Sigmoid colon (tissue), 4 donors: Measurements from ENCODE around the gene ADAMTS3.

ENCODE experiments used
- EP300 ChIP-seq, 4 donors: sonication (generic); formaldehyde crosslinking; IDR thresholded peaks; one replicate each; pipeline ENCODE4 v1.6.1; 2017; ENCODE audit warnings: antibody characterized with exemption in 4 of 4
- TF ChIP-seq, protein P1 (sequence below), 4 experiments: fragments of 450-650 bp in 3 of 4; fragments of 200-600 bp in 1 of 4; IDR thresholded peaks; one replicate each; pipeline ENCODE4 v1.5.1; 2016 to 2019; ENCODE audit warnings: antibody characterized with exemption in 4 of 4, mild to moderate bottlenecking in 3 of 4, moderate library complexity in 2 of 4

DNA sequence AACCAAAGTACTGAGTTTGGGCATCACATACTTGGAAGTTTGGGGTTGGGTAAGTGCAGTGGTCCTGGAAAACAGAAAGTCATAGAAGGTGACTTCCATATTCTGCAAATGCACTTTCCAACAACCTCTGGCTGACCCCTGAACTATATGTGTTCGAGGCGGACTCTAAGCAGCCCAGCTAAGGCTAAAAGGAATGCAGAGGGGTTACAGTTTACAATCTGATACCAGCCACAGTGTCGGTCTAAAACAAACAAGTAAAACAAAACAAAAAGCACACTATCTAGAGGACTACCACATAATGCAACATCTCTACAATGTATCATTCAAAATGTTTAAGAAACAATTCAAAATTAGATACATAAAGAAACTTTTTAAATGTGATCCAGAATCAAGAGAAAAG, 185.6 kb downstream of the ADAMTS3 start:
- TF ChIP-seq, protein P1, sequence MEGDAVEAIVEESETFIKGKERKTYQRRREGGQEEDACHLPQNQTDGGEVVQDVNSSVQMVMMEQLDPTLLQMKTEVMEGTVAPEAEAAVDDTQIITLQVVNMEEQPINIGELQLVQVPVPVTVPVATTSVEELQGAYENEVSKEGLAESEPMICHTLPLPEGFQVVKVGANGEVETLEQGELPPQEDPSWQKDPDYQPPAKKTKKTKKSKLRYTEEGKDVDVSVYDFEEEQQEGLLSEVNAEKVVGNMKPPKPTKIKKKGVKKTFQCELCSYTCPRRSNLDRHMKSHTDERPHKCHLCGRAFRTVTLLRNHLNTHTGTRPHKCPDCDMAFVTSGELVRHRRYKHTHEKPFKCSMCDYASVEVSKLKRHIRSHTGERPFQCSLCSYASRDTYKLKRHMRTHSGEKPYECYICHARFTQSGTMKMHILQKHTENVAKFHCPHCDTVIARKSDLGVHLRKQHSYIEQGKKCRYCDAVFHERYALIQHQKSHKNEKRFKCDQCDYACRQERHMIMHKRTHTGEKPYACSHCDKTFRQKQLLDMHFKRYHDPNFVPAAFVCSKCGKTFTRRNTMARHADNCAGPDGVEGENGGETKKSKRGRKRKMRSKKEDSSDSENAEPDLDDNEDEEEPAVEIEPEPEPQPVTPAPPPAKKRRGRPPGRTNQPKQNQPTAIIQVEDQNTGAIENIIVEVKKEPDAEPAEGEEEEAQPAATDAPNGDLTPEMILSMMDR (IDR thresholded peaks at IDR 0.05): no peak
- TF ChIP-seq EP300 (IDR thresholded peaks at IDR 0.05): no peak
